ENCODE data around the gene CDH4. TPM values are rescaled to one million over a fixed set of nuclear protein-coding genes. Genes with fewer than 3 reads are reported as not detected.
A peak's percentile ranks its signal among the peaks of the same experiment; 100 is the strongest.

Gene CDH4
- total and polyA plus RNA-seq, 9 of the 15 experiments (the other 6 are each of a cell fraction or from before 2014, with no cell fraction given) = 0.04 TPM; not detected in 8

- TF ChIP-seq SP1 (CRISPR knock-in tag; IDR thresholded peaks at IDR 0.05) = no peak
- peak; percentile 37; the same call in 1 of the 2 replicates for TF ChIP-seq MXI1 (IDR thresholded peaks at IDR 0.05; ENCODE audit: low read depth, low read length)
- peak; percentile 71; the same call in 1 of the 2 replicates for TF ChIP-seq JUND (IDR thresholded peaks at IDR 0.05; ENCODE audit: borderline replicate concordance, low read depth, low read length)
- TF ChIP-seq JUND (tag; IDR thresholded peaks at IDR 0.05; ENCODE audit: borderline replicate concordance, low read depth, low read length) = peak; percentile 59; the same call in 2 of the 3 replicates
- no peak for TF ChIP-seq PRPF4 (IDR thresholded peaks at IDR 0.05; ENCODE audit: insufficient read depth, low read depth, low read length, poor library complexity, severe bottlenecking)
- peak; percentile 70; the same call in 1 of the 2 replicates for TF ChIP-seq FOXM1 (IDR thresholded peaks at IDR 0.05; ENCODE audit: low read depth)
- TF ChIP-seq FOXM1 (CRISPR knock-in tag; IDR thresholded peaks at IDR 0.05; ENCODE audit: low read depth) = no peak
- no peak for TF ChIP-seq TCFL5 (CRISPR knock-in tag; conservative IDR thresholded peaks at IDR 0.05)
- no peak for TF ChIP-seq ZNF224 (CRISPR knock-in tag; IDR thresholded peaks at IDR 0.05)
- peak; percentile 42; the same call in 1 of the 2 replicates for TF ChIP-seq CREM (IDR thresholded peaks at IDR 0.05; ENCODE audit: low read depth)
- TF ChIP-seq ZNF696 (CRISPR knock-in tag; conservative IDR thresholded peaks at IDR 0.05) = no peak
- TF ChIP-seq ZNF76 (CRISPR knock-in tag; IDR thresholded peaks at IDR 0.05; ENCODE audit: borderline replicate concordance) = no peak
- TF ChIP-seq HNRNPLL (IDR thresholded peaks at IDR 0.05; ENCODE audit: low read depth, low read length, poor library complexity, severe bottlenecking) = no peak
- TF ChIP-seq ZC3H8 (IDR thresholded peaks at IDR 0.05) = no peak
- no peak for TF ChIP-seq ZFP30 (CRISPR knock-in tag; IDR thresholded peaks at IDR 0.05; ENCODE audit: borderline replicate concordance)
- no peak for TF ChIP-seq ZNF347 (CRISPR knock-in tag; IDR thresholded peaks at IDR 0.05; ENCODE audit: low read depth)
- peak; percentile 70 for TF ChIP-seq RBFOX2 (IDR thresholded peaks at IDR 0.05; ENCODE audit: low read depth, low read length)
- peak; percentile 50; the same call in 1 of the 2 replicates for TF ChIP-seq MTA3 (IDR thresholded peaks at IDR 0.05; ENCODE audit: borderline replicate concordance)
- no peak for TF ChIP-seq ZNF75A (CRISPR knock-in tag; IDR thresholded peaks at IDR 0.05)
- peak; percentile 49 for TF ChIP-seq NEUROD1 (IDR thresholded peaks at IDR 0.05; ENCODE audit: borderline replicate concordance, low read depth, low read length, partially characterized antibody)
- no peak for TF ChIP-seq HNRNPK (IDR thresholded peaks at IDR 0.05; ENCODE audit: low read depth, low read length, poor library complexity, severe bottlenecking)
- TF ChIP-seq PHF20 (IDR thresholded peaks at IDR 0.05; ENCODE audit: partially characterized antibody) = no peak
- TF ChIP-seq NR2C1 (IDR thresholded peaks at IDR 0.05) = peak; percentile 56; the same call in 1 of the 2 replicates
- TF ChIP-seq NR2C1 (tag; IDR thresholded peaks at IDR 0.05) = peak; percentile 55; the same call in 1 of the 2 replicates
- peak; percentile 88; the same call in 1 of the 2 replicates for TF ChIP-seq ZNF589 (CRISPR knock-in tag; IDR thresholded peaks at IDR 0.05; ENCODE audit: low read depth)
- TF ChIP-seq NUFIP1 (IDR thresholded peaks at IDR 0.05; ENCODE audit: partially characterized antibody) = peak; percentile 18
- peak; percentile 42; the same call in 1 of the 2 replicates for TF ChIP-seq ZNF395 (CRISPR knock-in tag; IDR thresholded peaks at IDR 0.05)
- TF ChIP-seq ID3 (CRISPR knock-in tag; IDR thresholded peaks at IDR 0.05) = no peak
- TF ChIP-seq ID3 (tag; IDR thresholded peaks at IDR 0.05) = no peak
Observed at GRCh38 chr20:61525781-61526431, 273.8 kb downstream of the CDH4 start (continued).
